CD4-positive, alpha-beta T cell (primary cell): ENCODE results near the gene FUT7. TPM values are rescaled to one million over a fixed set of nuclear protein-coding genes. Genes with fewer than 3 reads are reported as not detected.

ENCODE experiments used
- ATAC-seq: fragments of 200-7000 bp; cut with Tn5 transposase; one replicate; pipeline ENCODE4 v1.10.0; 2022; ENCODE audit warnings: mild to moderate bottlenecking; ENCODE audit not compliant: poor library complexity
- CTCF ChIA-PET: fragments of 350-600 bp; sonication (Branson Sonifier 250); formaldehyde crosslinking; loops from one replicate; lab custom pipeline; 2021; ENCODE audit warnings: antibody characterized with exemption, inconsistent platforms; lab: Charles Lee
- POLR2A ChIA-PET: fragments of 350-600 bp; sonication (Branson Sonifier 250); formaldehyde crosslinking; loops from one replicate; lab custom pipeline; 2021; ENCODE audit warnings: antibody characterized with exemption, inconsistent platforms; lab: Charles Lee
- DNase-seq, 14 experiments: peaks; one replicate each; pipeline ENCODE4 v3.0.0-alpha.2; 2013 to 2020; ENCODE audit warnings: mixed read lengths in 2 of 14
- H3K27ac ChIP-seq, 2 donors: one replicate each; pipeline versions ENCODE4 v1.5.1 to v1.7.0; 2013; ENCODE audit warnings: low read length in 2 of 2, low read depth in 1 of 2, mild to moderate bottlenecking in 1 of 2
- H3K27me3 ChIP-seq, 2 experiments: 1 replicate in 1 of 2; 2 replicates in 1 of 2; pipeline versions ENCODE4 v1.6.1 to v1.7.0; 2013; ENCODE audit warnings: low read length in 2 of 2, control low read depth in 1 of 2, mild to moderate bottlenecking in 1 of 2, moderate library complexity in 1 of 2; ENCODE audit not compliant: insufficient read depth in 2 of 2, control insufficient read depth in 1 of 2
- H3K36me3 ChIP-seq: one replicate; pipeline ENCODE4 v1.6.1; 2013; ENCODE audit warnings: low read length, control low read depth; ENCODE audit not compliant: insufficient read depth
- H3K4me1 ChIP-seq: one replicate; pipeline ENCODE4 v1.6.1; 2013; ENCODE audit warnings: low read length, control low read depth; ENCODE audit not compliant: insufficient read depth
- H3K4me3 ChIP-seq: one replicate; pipeline ENCODE4 v1.5.1; 2013; ENCODE audit warnings: mild to moderate bottlenecking, low read length, moderate library complexity
- H3K9me3 ChIP-seq, 2 experiments: 1 replicate in 1 of 2; 2 replicates in 1 of 2; pipeline versions ENCODE4 v1.6.1 to v1.7.0; 2013; ENCODE audit warnings: low read length in 2 of 2, mild to moderate bottlenecking in 2 of 2, control low read depth in 1 of 2, moderate library complexity in 1 of 2; ENCODE audit not compliant: control insufficient read depth in 1 of 2, insufficient read depth in 1 of 2
- H3K27ac Mint-ChIP-seq: one replicate; pipeline ENCODE4 v1.8.0; 2020; ENCODE audit warnings: mixed read lengths
- H3K27me3 Mint-ChIP-seq: one replicate; pipeline ENCODE4 v1.8.0; 2021; ENCODE audit warnings: mixed read lengths
- H3K36me3 Mint-ChIP-seq: one replicate; pipeline ENCODE4 v1.8.0; 2021; ENCODE audit warnings: low read depth, mixed read lengths
- H3K4me1 Mint-ChIP-seq: one replicate; pipeline ENCODE4 v1.8.0; 2021; ENCODE audit warnings: low read depth, mixed read lengths
- H3K4me3 Mint-ChIP-seq: one replicate; pipeline ENCODE4 v1.8.0; 2020; ENCODE audit warnings: mild to moderate bottlenecking, mixed read lengths
- H3K9me3 Mint-ChIP-seq: one replicate; pipeline ENCODE4 v1.8.0; 2020; ENCODE audit warnings: mixed read lengths
- intact Hi-C, 2 experiments: fragments of 100-400 bp; cut with DNase I in 1 of 2; cut with micrococcal nuclease in 1 of 2; formaldehyde crosslinking; loops; one replicate each; pipeline versions ENCODE4 v1.15.1 to v1.9.0; 2023 to 2025; cut with DNase I, micrococcal nuclease
- total RNA-seq, 174 experiments: library from RNA in 2 of 174; stranded (reverse) in 2 of 174; gene quantifications; one replicate each; pipeline ENCODE4 v1.2.3 and lab custom pipeline; 2021 to 2026
- TF ChIP-seq, protein P1 (sequence below): fragments of 200-600 bp; IDR thresholded peaks from one replicate; pipeline ENCODE4 v1.8.0; 2022; ENCODE audit warnings: antibody characterized with exemption, mild to moderate bottlenecking

FUT7 gene
- total RNA-seq, 2 experiments from 2014 or later, result 1.7 to 1.8 TPM

DNA sequence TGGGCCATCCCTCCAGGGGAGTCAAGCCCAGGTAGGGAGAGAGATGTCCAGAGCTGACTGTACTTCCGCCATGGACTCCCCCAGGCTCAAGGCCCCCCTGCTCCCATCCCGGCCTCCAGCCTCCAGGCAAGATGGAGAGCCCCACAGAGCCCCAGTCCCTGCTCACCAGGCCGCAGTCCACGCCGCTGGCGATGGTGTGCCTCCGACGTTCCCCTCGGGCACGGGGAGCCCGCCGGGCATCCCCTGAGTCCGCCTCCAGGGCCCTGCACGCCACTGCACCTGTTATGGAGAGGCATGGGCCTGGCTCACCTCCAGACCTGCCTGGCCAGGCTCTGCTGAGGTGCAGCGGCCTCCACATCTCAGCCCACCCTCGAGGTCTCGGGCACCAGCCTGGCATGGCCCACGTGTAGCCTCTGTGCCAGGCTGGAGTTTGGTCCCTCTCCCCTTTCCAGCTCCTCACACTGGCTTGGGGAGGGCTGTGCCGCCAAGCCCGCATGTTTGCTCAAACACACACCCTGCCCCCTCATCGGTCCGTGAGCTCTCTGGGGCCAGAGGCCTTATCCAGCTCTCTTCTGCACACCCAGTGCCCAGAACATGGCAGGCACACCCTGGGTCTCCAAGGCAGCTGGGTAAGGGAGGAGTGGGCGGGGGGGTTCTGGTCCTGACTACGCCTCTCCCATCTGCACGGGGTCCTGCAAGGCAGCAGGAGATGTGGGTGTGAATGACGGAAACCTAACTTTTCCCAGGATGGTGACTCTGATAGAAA is 34.4 kb upstream of the FUT7 start:
- Mint-ChIP-seq H3K27ac (no peak overlapping the region), H3K9me3 (no peaks in the 10 kb centered on the region), H3K36me3 (no peaks in the 10 kb centered on the region), H3K27me3 (peaks cover 4% of the 10 kb centered on the region), H3K4me3 (no peak overlapping the region), H3K4me1 (peaks cover 15% of the 10 kb centered on the region)
- H3K4me3 ChIP-seq, result no peak overlapping the region
- CTCF ChIA-PET, result interaction anchor here (1.0 to 3.6 kb wide), 3 partner anchors 19 to 31 kb away, joined by 3 to 38 read pairs (median 5); partner anchors contain the start of gene NPDC1
- TF ChIP-seq, protein P1, sequence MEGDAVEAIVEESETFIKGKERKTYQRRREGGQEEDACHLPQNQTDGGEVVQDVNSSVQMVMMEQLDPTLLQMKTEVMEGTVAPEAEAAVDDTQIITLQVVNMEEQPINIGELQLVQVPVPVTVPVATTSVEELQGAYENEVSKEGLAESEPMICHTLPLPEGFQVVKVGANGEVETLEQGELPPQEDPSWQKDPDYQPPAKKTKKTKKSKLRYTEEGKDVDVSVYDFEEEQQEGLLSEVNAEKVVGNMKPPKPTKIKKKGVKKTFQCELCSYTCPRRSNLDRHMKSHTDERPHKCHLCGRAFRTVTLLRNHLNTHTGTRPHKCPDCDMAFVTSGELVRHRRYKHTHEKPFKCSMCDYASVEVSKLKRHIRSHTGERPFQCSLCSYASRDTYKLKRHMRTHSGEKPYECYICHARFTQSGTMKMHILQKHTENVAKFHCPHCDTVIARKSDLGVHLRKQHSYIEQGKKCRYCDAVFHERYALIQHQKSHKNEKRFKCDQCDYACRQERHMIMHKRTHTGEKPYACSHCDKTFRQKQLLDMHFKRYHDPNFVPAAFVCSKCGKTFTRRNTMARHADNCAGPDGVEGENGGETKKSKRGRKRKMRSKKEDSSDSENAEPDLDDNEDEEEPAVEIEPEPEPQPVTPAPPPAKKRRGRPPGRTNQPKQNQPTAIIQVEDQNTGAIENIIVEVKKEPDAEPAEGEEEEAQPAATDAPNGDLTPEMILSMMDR, result no peak
- no peak overlapping the region for H3K27ac ChIP-seq
- ATAC-seq, result no peak
- H3K27me3 ChIP-seq, result peaks cover 0 to 8% of the 10 kb centered on the region in 2 experiments
- H3K9me3 ChIP-seq, result no peaks in the 10 kb centered on the region
- no peak for DNase-seq
- POLR2A ChIA-PET, result no interaction called here
- H3K4me1 ChIP-seq, result peaks cover 35% of the 10 kb centered on the region
- intact Hi-C loops, result loop anchor here in 1 of 2 experiments (10.0 kb wide), 1 partner anchor 281 kb away; no protein-coding TSS in a partner anchor
- no peaks in the 10 kb centered on the region for H3K36me3 ChIP-seq

DNA sequence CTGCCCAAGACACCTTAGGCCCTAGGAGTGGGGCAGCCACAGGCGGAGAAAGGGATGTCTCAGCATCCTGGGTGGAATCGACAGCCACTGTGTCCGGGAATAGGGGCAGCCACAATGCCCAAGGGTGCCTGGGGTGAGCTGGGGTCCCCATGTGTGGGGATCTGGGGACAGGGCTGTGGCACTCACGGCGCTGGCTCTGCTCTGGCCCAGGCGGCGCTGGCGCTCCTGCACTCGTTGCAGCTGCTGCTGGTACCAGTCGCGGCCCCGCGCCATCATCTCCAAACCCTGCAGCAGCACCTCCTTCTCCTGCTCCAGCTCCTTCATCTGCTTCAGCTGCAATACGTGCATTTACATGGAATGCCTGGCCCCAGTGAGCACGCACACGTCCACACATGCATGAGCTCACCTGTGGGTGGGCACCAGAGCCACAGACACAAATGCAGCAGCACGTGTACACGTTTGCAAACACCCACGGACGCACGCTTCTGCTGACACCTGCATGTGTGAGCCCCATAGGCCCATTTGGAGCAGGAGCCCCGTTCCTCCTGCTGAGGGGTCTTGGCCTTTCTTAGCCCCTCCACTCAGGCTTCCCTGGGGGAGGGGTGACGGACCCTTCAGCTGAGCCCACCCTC is 33.6 kb upstream of the FUT7 start:
- intact Hi-C loops, result loop anchor here (2.0 to 10.0 kb wide), 3 partner anchors 37 to 281 kb away; partner anchors contain the start of gene ABCA2 (in 1 of the 2)
- POLR2A ChIA-PET, result no interaction called here

DNA sequence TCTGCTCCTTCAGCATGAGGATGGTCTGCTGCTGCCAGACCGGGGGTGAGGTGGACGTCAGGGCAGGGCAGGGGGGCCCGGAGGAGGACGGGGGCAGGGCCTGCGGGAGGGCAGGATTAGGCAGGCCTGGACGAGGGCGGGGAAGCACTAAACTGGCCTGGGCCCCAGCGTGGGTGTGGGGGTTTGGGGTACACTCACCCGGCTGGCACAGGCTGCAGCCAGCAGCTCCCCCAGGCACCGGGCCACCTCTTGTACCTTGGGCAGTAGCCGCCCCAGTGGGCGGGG is 32.9 kb upstream of the FUT7 start:
- ATAC-seq, result no peak
- H3K9me3 ChIP-seq, result no peaks in the 10 kb centered on the region
- H3K36me3 ChIP-seq, result no peaks in the 10 kb centered on the region
- Mint-ChIP-seq H3K27me3 (peaks cover 4% of the 10 kb centered on the region), H3K36me3 (no peaks in the 10 kb centered on the region), H3K4me1 (peaks cover 6% of the 10 kb centered on the region), H3K4me3 (no peak overlapping the region), H3K9me3 (no peaks in the 10 kb centered on the region), H3K27ac (no peak overlapping the region)
- intact Hi-C loops, result loop anchor here (1.0 to 10.0 kb wide), 4 partner anchors 19 to 280 kb away; partner anchors contain the start of genes ABCA2 (in 1 of the 2) and NPDC1 (in 1 of the 2)
- ChIA-PET CTCF (interaction anchor here (0.6 to 1.6 kb wide), 3 partner anchors 8 to 20 kb away, joined by 4 to 10 read pairs (median 6); partner anchors contain the start of gene NPDC1), POLR2A (no interaction called here)
- TF ChIP-seq, protein P1, result no peak
- H3K4me3 ChIP-seq, result no peak overlapping the region
- peaks cover 25% of the 10 kb centered on the region for H3K4me1 ChIP-seq
- H3K27ac ChIP-seq, result no peak overlapping the region
- no peak for DNase-seq
- H3K27me3 ChIP-seq, result peaks cover 0 to 8% of the 10 kb centered on the region in 2 experiments

More for the DNA sequence above, 33.6 kb upstream of the FUT7 start:
- DNase-seq (no peak), ATAC-seq (no peak)
- H3K4me3 Mint-ChIP-seq, result no peak overlapping the region
- H3K9me3 Mint-ChIP-seq, result no peaks in the 10 kb centered on the region
- CTCF ChIA-PET, result interaction anchor here (1.0 to 3.6 kb wide), 2 partner anchors 19 to 30 kb away, joined by 5 to 38 read pairs; partner anchors contain the start of gene NPDC1
- H3K27me3 Mint-ChIP-seq, result peaks cover 4% of the 10 kb centered on the region
- H3K9me3 ChIP-seq, result no peaks in the 10 kb centered on the region
- H3K4me1 ChIP-seq, result peaks cover 26% of the 10 kb centered on the region
- no peaks in the 10 kb centered on the region for H3K36me3 Mint-ChIP-seq
- H3K4me3 ChIP-seq, result no peak overlapping the region
- TF ChIP-seq, protein P1, result no peak
- peaks cover 0 to 8% of the 10 kb centered on the region in 2 experiments for H3K27me3 ChIP-seq
- H3K27ac ChIP-seq, result no peak overlapping the region
- no peak overlapping the region for H3K27ac Mint-ChIP-seq
- H3K4me1 Mint-ChIP-seq, result peaks cover 7% of the 10 kb centered on the region
- no peaks in the 10 kb centered on the region for H3K36me3 ChIP-seq
